IMR-90 (cell line): ENCODE results near the gene ADAMTSL4. TPM values are rescaled to one million over a fixed set of nuclear protein-coding genes. Genes with fewer than 3 reads are reported as not detected.

Source experiments
- ATAC-seq: fragments of 200-7000 bp; cut with Tn5 transposase; 2 replicates; pipeline ENCODE4 v1.9.1; 2020; ENCODE audit warnings: low read depth, mild to moderate bottlenecking, moderate library complexity
- BruUV-seq: library from RNA; stranded (reverse); fragments of 400-500 nt; replicated peaks from 2 replicates; lab custom pipeline; 2021; lab: Mats Ljungman, UMichigan
- CTCF ChIA-PET: fragments of 300-600 bp; formaldehyde crosslinking; extraction: SDS; loops from one replicate; lab custom pipeline; 2021; ENCODE audit warnings: antibody characterized with exemption; lab: Yijun Ruan, JAX
- POLR2A ChIA-PET: fragments of 300-600 bp; sonication (Branson Sonifier 250); formaldehyde crosslinking; loops from one replicate; lab custom pipeline; 2022; ENCODE audit warnings: antibody characterized with exemption; ENCODE audit not compliant: unreplicated experiment; lab: Charles Lee
- DNase-seq: peaks from one replicate; pipeline ENCODE4 v3.0.0; 2013
- H2AFZ ChIP-seq: replicated peaks from 2 replicates; pipeline ENCODE3; 2013; ENCODE audit warnings: low read length, mild to moderate bottlenecking; ENCODE audit not compliant: poor library complexity
- H2AK5ac ChIP-seq: 2 replicates; pipeline ENCODE4 v1.6.1; 2013; ENCODE audit warnings: low read depth, low read length, inconsistent platforms
- H2AK9ac ChIP-seq: replicated peaks from 2 replicates; pipeline ENCODE3; 2013; ENCODE audit warnings: mild to moderate bottlenecking, low read depth, low read length, moderate library complexity; ENCODE audit not compliant: poor library complexity
- H2BK120ac ChIP-seq: 2 replicates; pipeline ENCODE4 v1.6.1; 2013; ENCODE audit warnings: low read depth, low read length, inconsistent platforms
- H2BK15ac ChIP-seq: 3 replicates; pipeline ENCODE4 v1.6.1; 2013; ENCODE audit warnings: low read depth, low read length, inconsistent platforms
- H2BK20ac ChIP-seq: 2 replicates; pipeline ENCODE4 v1.6.1; 2013; ENCODE audit warnings: low read depth, mild to moderate bottlenecking, inconsistent platforms, low read length, moderate library complexity
- H2BK5ac ChIP-seq: 2 replicates; pipeline ENCODE4 v1.6.1; 2013; ENCODE audit warnings: mild to moderate bottlenecking, low read depth, low read length, inconsistent platforms; ENCODE audit not compliant: poor library complexity, severe bottlenecking
- H3K14ac ChIP-seq: replicated peaks from 2 replicates; pipeline ENCODE4 v1.6.1; 2013; ENCODE audit warnings: low read depth, low read length, inconsistent platforms
- H3K18ac ChIP-seq: 2 replicates; pipeline ENCODE4 v1.6.1; 2013; ENCODE audit warnings: low read depth, low read length, control low read depth
- H3K23ac ChIP-seq: 2 replicates; pipeline ENCODE4 v1.6.1; 2013; ENCODE audit warnings: low read depth, low read length, inconsistent platforms
- H3K27ac ChIP-seq: 2 replicates; pipeline ENCODE4 v1.5.1; 2013; ENCODE audit warnings: mild to moderate bottlenecking, control low read depth, low read length; ENCODE audit not compliant: insufficient read depth
- H3K27me3 ChIP-seq: 2 replicates; pipeline ENCODE4 v1.6.1; 2013; ENCODE audit warnings: low read length; ENCODE audit not compliant: control insufficient read depth, insufficient read depth
- H3K36me3 ChIP-seq: 2 replicates; pipeline ENCODE4 v1.6.1; 2013; ENCODE audit warnings: low read length, mixed read lengths; ENCODE audit not compliant: control insufficient read depth, insufficient read depth
- H3K4ac ChIP-seq: 2 replicates; pipeline ENCODE4 v1.6.1; 2013; ENCODE audit warnings: low read depth, low read length, inconsistent platforms
- H3K4me1 ChIP-seq: 2 replicates; pipeline ENCODE4 v1.6.1; 2013; ENCODE audit warnings: low read length, mixed read lengths; ENCODE audit not compliant: control insufficient read depth, insufficient read depth
- H3K4me2 ChIP-seq: 2 replicates; pipeline ENCODE4 v1.6.1; 2013; ENCODE audit warnings: low read depth, mild to moderate bottlenecking, control low read depth, low read length, moderate library complexity
- H3K4me3 ChIP-seq: 2 replicates; pipeline ENCODE4 v1.5.1; 2013; ENCODE audit warnings: low read depth, mild to moderate bottlenecking, control low read depth, low read length, moderate library complexity; ENCODE audit not compliant: insufficient read depth
- H3K56ac ChIP-seq: 2 replicates; pipeline ENCODE4 v1.6.1; 2013; ENCODE audit warnings: low read length, inconsistent platforms; ENCODE audit not compliant: insufficient read depth; ENCODE audit errors: extremely low read depth
- H3K79me1 ChIP-seq, 2 experiments: 2 replicates each; pipeline ENCODE4 v1.6.1; 2013; ENCODE audit warnings: low read length in 2 of 2, inconsistent platforms in 1 of 2, low read depth in 1 of 2
- H3K9ac ChIP-seq: 2 replicates; pipeline ENCODE4 v1.6.1; 2013; ENCODE audit warnings: low read depth, low read length, control low read depth
- H3K9me1 ChIP-seq: 2 replicates; pipeline ENCODE4 v1.6.1; 2013; ENCODE audit warnings: low read length, inconsistent platforms; ENCODE audit not compliant: insufficient read depth
- H3K9me3 ChIP-seq: 2 replicates; pipeline ENCODE4 v1.6.1; 2013; ENCODE audit warnings: low read length; ENCODE audit not compliant: control insufficient read depth, insufficient read depth
- H4K20me1 ChIP-seq: 2 replicates; pipeline ENCODE4 v1.6.1; 2013; ENCODE audit warnings: low read length, inconsistent platforms; ENCODE audit not compliant: insufficient read depth
- H4K5ac ChIP-seq: 2 replicates; pipeline ENCODE4 v1.6.1; 2013; ENCODE audit warnings: mild to moderate bottlenecking, low read depth, low read length, control low read depth
- H4K8ac ChIP-seq, 2 experiments: 2 replicates each; pipeline ENCODE4 v1.6.1; 2013; ENCODE audit warnings: low read depth in 2 of 2, low read length in 2 of 2, control low read depth in 1 of 2, inconsistent platforms in 1 of 2
- H4K91ac ChIP-seq: 2 replicates; pipeline ENCODE4 v1.6.1; 2013; ENCODE audit warnings: low read depth, low read length, inconsistent platforms; ENCODE audit not compliant: insufficient read depth
- BHLHE40 ChIP-seq: fragments of 150-350 bp; IDR thresholded peaks from 2 replicates; pipeline ENCODE4 v1.6.1; 2016; ENCODE audit warnings: mild to moderate bottlenecking, low read depth, low read length
- CEBPB ChIP-seq: IDR thresholded peaks from 2 replicates; pipeline ENCODE4 v1.6.1; 2012; ENCODE audit warnings: low read depth, low read length, improper control_type of control experiment
- CHD1 ChIP-seq: IDR thresholded peaks from 2 replicates; pipeline ENCODE4 v1.6.1; 2012; ENCODE audit warnings: low read depth, low read length, improper control_type of control experiment
- FOS ChIP-seq: fragments of 150-350 bp; IDR thresholded peaks from 2 replicates; pipeline ENCODE4 v1.6.1; 2016; ENCODE audit warnings: low read depth, low read length
- MAZ ChIP-seq: IDR thresholded peaks from 2 replicates; pipeline ENCODE4 v1.6.1; 2012; ENCODE audit warnings: low read depth, mild to moderate bottlenecking, low read length, improper control_type of control experiment, moderate library complexity, borderline replicate concordance
- NFE2L2 ChIP-seq: fragments of 150-350 bp; IDR thresholded peaks from 2 replicates; pipeline ENCODE4 v1.6.1; 2016; ENCODE audit warnings: low read depth, mild to moderate bottlenecking, low read length
- RAD21 ChIP-seq: IDR thresholded peaks from 2 replicates; pipeline ENCODE4 v1.6.1; 2012; ENCODE audit warnings: low read length, improper control_type of control experiment
- RCOR1 ChIP-seq: IDR thresholded peaks from 2 replicates; pipeline ENCODE4 v1.6.1; 2012; ENCODE audit warnings: mild to moderate bottlenecking, low read length, improper control_type of control experiment; ENCODE audit not compliant: insufficient replicate concordance
- RFX5 ChIP-seq: IDR thresholded peaks from 2 replicates; pipeline ENCODE4 v1.8.0; 2012; ENCODE audit warnings: low read depth, mild to moderate bottlenecking, low read length, moderate library complexity
- SMC3 ChIP-seq: fragments of 150-350 bp; IDR thresholded peaks from 2 replicates; pipeline ENCODE4 v1.6.1; 2016; ENCODE audit warnings: low read depth, mild to moderate bottlenecking, antibody characterized with exemption, low read length, moderate library complexity
- USF2 ChIP-seq: fragments of 150-350 bp; IDR thresholded peaks from 2 replicates; pipeline ENCODE4 v1.6.1; 2017; ENCODE audit warnings: mild to moderate bottlenecking, antibody characterized with exemption, low read length, low read depth
- WGBS, 2 experiments: methylation state at CpG; one replicate each; pipeline versions ENCODE4 v1.1.5 to v1.1.7; 2013; ENCODE audit warnings: missing lambda C conversion rate in 2 of 2; ENCODE audit not compliant: insufficient read length in 1 of 2; ENCODE audit errors: extremely low coverage in 2 of 2; 5-methylcytosine and 5-hydroxymethylcytosine counted together
- dilution Hi-C: fragments of 300-500 bp; cut with HindIII; formaldehyde crosslinking; loops from one replicate; pipeline ENCODE4 v1.14.3; 2018; ENCODE audit warnings: low sequenced_read_pairs; ENCODE audit not compliant: unreplicated experiment
- in situ Hi-C: fragments of 300-500 bp; cut with MboI; formaldehyde crosslinking; loops from 3 replicates; pipeline ENCODE4 v1.14.3; 2019; ENCODE audit warnings: low sequenced_read_pairs, inconsistent platforms, mixed read lengths
- intact Hi-C: fragments of 100-400 bp; cut with micrococcal nuclease; formaldehyde crosslinking; loops from 2 replicates; pipeline ENCODE4 v1.10.0; 2022
- polyA plus RNA-seq, 3 experiments: library from polyadenylated mRNA; depleted of rRNA; stranded (reverse); fragments of >200 nt; gene quantifications; 2 replicates each; pipeline ENCODE4 v1.2.3, GENCODE V29; 2012; ENCODE audit warnings: low replicate concordance in 1 of 3
- total RNA-seq: library from RNA; depleted of rRNA; stranded (reverse); fragments of >200 nt; gene quantifications from 2 replicates; pipeline ENCODE4 v1.2.3, GENCODE V29; 2012
- TF ChIP-seq, protein P1 (sequence below): conservative IDR thresholded peaks from 2 replicates; pipeline ENCODE4 v1.5.1; 2012; ENCODE audit warnings: mild to moderate bottlenecking, low read depth, low read length, improper control_type of control experiment
- TF ChIP-seq, protein P2 (sequence below): fragments of 150-350 bp; IDR thresholded peaks from 2 replicates; pipeline ENCODE4 v1.6.1; 2016; ENCODE audit warnings: low read depth, mild to moderate bottlenecking, low read length, moderate library complexity, borderline replicate concordance

The ADAMTSL4 gene
- total and polyA plus RNA-seq, 2 of the 4 experiments (the other 2 are of a cell fraction), result 0.54 to 12.2 TPM

- H2BK120ac ChIP-seq, result no peak overlapping the region
- H3K4me1 ChIP-seq, result peaks cover 12% of the 10 kb centered on the region
- H2AFZ ChIP-seq, result no peak overlapping the region
- no peak for ATAC-seq
- H2AK9ac ChIP-seq, result no peak overlapping the region
- no peak overlapping the region for H4K91ac ChIP-seq
- peaks cover 9% of the 10 kb centered on the region for H3K9me1 ChIP-seq
- H3K4ac ChIP-seq, result no peak overlapping the region
- H3K14ac ChIP-seq, result peak overlapping the region; percentile 58; the same call in 1 of the 2 replicates
- peaks cover 55% of the 10 kb centered on the region for H3K36me3 ChIP-seq
- H3K9ac ChIP-seq, result peak overlapping the region; percentile 45
- CTCF ChIA-PET, result no interaction called here
- H2BK20ac ChIP-seq, result no peak overlapping the region
- intact Hi-C loops, result no loop called here
- H3K27me3 ChIP-seq, result no peaks in the 10 kb centered on the region
- H4K20me1 ChIP-seq, result peaks cover 86% of the 10 kb centered on the region
- H4K5ac ChIP-seq, result no peak overlapping the region
- POLR2A ChIA-PET, result interaction anchor here (0.6 to 1.7 kb wide), 3 partner anchors 14 to 373 kb away, joined by 4 to 10 read pairs (median 4); no protein-coding TSS in a partner anchor
- no peaks in the 10 kb centered on the region for H3K9me3 ChIP-seq
- no peak overlapping the region for H2AK5ac ChIP-seq
- no peak overlapping the region for H4K8ac ChIP-seq
- peak overlapping the region; percentile 42; the same call in 1 of the 2 replicates for H3K27ac ChIP-seq
- no peak overlapping the region for H2BK15ac ChIP-seq
- dilution Hi-C loops, result no loop called here
- BruUV-seq, result no TSS peak
- peak overlapping the region; percentile 99 for H3K4me2 ChIP-seq
- peaks cover 6 to 25% of the 10 kb centered on the region in 2 experiments; a peak in 3 of 4 replicates for H3K79me1 ChIP-seq
- H2BK5ac ChIP-seq, result peak overlapping the region; percentile 49
- peak overlapping the region; percentile 93 for H3K4me3 ChIP-seq
- in situ Hi-C loops, result loop anchor here (5.0 kb wide), 1 partner anchor 37 kb away; no protein-coding TSS in a partner anchor
- WGBS, 2 experiments, result no CpG with 5 or more reads among the region's 1 CpG
- peak; percentile 23 for DNase-seq
- H3K56ac ChIP-seq, result no peak overlapping the region
- H3K23ac ChIP-seq, result peak overlapping the region; percentile 60; the same call in 1 of the 2 replicates
- peak overlapping the region; percentile 17; the same call in 1 of the 2 replicates for H3K18ac ChIP-seq
- TF ChIP-seq MAZ (no peak), RFX5 (no peak), SMC3 (no peak), RAD21 (no peak), BHLHE40 (no peak), CEBPB (peak; percentile 90), CHD1 (peak; percentile 92), NFE2L2 (no peak), USF2 (no peak), FOS (no peak), RCOR1 (no peak)
- TF ChIP-seq, protein P1, sequence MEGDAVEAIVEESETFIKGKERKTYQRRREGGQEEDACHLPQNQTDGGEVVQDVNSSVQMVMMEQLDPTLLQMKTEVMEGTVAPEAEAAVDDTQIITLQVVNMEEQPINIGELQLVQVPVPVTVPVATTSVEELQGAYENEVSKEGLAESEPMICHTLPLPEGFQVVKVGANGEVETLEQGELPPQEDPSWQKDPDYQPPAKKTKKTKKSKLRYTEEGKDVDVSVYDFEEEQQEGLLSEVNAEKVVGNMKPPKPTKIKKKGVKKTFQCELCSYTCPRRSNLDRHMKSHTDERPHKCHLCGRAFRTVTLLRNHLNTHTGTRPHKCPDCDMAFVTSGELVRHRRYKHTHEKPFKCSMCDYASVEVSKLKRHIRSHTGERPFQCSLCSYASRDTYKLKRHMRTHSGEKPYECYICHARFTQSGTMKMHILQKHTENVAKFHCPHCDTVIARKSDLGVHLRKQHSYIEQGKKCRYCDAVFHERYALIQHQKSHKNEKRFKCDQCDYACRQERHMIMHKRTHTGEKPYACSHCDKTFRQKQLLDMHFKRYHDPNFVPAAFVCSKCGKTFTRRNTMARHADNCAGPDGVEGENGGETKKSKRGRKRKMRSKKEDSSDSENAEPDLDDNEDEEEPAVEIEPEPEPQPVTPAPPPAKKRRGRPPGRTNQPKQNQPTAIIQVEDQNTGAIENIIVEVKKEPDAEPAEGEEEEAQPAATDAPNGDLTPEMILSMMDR, result no peak
- TF ChIP-seq, protein P2, sequence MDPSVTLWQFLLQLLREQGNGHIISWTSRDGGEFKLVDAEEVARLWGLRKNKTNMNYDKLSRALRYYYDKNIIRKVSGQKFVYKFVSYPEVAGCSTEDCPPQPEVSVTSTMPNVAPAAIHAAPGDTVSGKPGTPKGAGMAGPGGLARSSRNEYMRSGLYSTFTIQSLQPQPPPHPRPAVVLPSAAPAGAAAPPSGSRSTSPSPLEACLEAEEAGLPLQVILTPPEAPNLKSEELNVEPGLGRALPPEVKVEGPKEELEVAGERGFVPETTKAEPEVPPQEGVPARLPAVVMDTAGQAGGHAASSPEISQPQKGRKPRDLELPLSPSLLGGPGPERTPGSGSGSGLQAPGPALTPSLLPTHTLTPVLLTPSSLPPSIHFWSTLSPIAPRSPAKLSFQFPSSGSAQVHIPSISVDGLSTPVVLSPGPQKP, result no peak
Observed at GRCh38 chr1:150575518-150576366, 26.5 kb downstream of the ADAMTSL4 start.
